ENCODE results near the gene PSD.

The PSD gene

GRCh38 chr10:102438374-102438773 is 19.8 kb upstream of the PSD start:
- DNase-seq, result no peak

GRCh38 chr10:102437515-102437914 is 18.9 kb upstream of the PSD start:
- no peak for DNase-seq

GRCh38 chr10:102436312-102436711 is 17.7 kb upstream of the PSD start:
- no peak for DNase-seq

- no peak for DNase-seq
Observed at GRCh38 chr10:102435529-102436233, 17.1 kb upstream of the PSD start.

- DNase-seq, result no peak
Observed at GRCh38 chr10:102435133-102435497, 16.5 kb upstream of the PSD start.

GRCh38 chr10:102434394-102435132 is 16.0 kb upstream of the PSD start:
- DNase-seq, result no peak

GRCh38 chr10:102433619-102434046 is 15.0 kb upstream of the PSD start:
- no peak for DNase-seq

- DNase-seq, result peak; percentile 95
Observed at GRCh38 chr10:102432162-102432950, 13.8 kb upstream of the PSD start, which contains the start of gene CUEDC2. CUEDC2 (minus strand) TSS chr10:102432574; CDS start chr10:102425188, 7,386 bp downstream.

GRCh38 chr10:102431452-102432124 is 13.0 kb upstream of the PSD start:
- peak; percentile 17 for DNase-seq

- DNase-seq, result no peak
Observed at GRCh38 chr10:102429468-102429867, 10.9 kb upstream of the PSD start.

- no peak for DNase-seq
Observed at GRCh38 chr10:102426803-102427287, 8.3 kb upstream of the PSD start.

GRCh38 chr10:102425444-102425843 is 6.9 kb upstream of the PSD start:
- no peak for DNase-seq

GRCh38 chr10:102424916-102425315 is 6.3 kb upstream of the PSD start:
- no peak for DNase-seq

GRCh38 chr10:102424145-102424544 is 5.6 kb upstream of the PSD start:
- DNase-seq, result no peak

- DNase-seq, result no peak
Observed at GRCh38 chr10:102423372-102423968, 4.9 kb upstream of the PSD start.

- peak; percentile 53 for DNase-seq
Observed at GRCh38 chr10:102422545-102423129, 4.1 kb upstream of the PSD start.

GRCh38 chr10:102421757-102422512 is 3.4 kb upstream of the PSD start:
- no peak for DNase-seq

GRCh38 chr10:102421507-102421756 is 2.8 kb upstream of the PSD start:
- no peak for DNase-seq

GRCh38 chr10:102420714-102421506 is 2.3 kb upstream of the PSD start, which contains the start of gene FBXL15:
FBXL15 (plus strand) TSS chr10:102420836; CDS start chr10:102421130, 294 bp downstream.
- peak; percentile 97 for DNase-seq

GRCh38 chr10:102420181-102420713 is 1.7 kb upstream of the PSD start:
- DNase-seq, result no peak
